ENCODE measurements around the gene KIAA0319L. TPM values are rescaled to one million over a fixed set of nuclear protein-coding genes. Genes with fewer than 3 reads are reported as not detected.
A peak's percentile ranks its signal among the peaks of the same experiment; 100 is the strongest.

The KIAA0319L gene
- total RNA-seq, 1 donor from 2014 or later: 37.4 TPM

GRCh38 chr1:35561972-35562680 is 4.9 kb upstream of the KIAA0319L start:
- no peak for DNase-seq

- peak; percentile 63 for DNase-seq
Observed at GRCh38 chr1:35561297-35561971, 4.2 kb upstream of the KIAA0319L start.

GRCh38 chr1:35560256-35561225 is 3.3 kb upstream of the KIAA0319L start:
- DNase-seq: peak; percentile 80

GRCh38 chr1:35559317-35559944 is 2.2 kb upstream of the KIAA0319L start:
- DNase-seq: peak; percentile 49

- no peak for DNase-seq
Observed at GRCh38 chr1:35558374-35559316, 1.4 kb upstream of the KIAA0319L start.

- DNase-seq: peak; percentile 96
Observed at GRCh38 chr1:35557611-35558373, 589 bp upstream of the KIAA0319L start, which contains the start of gene NCDN. Gene NCDN (plus strand): TSS chr1:35557799. CDS start chr1:35558191, 392 bp downstream.

GRCh38 chr1:35556484-35557117 is 602 bp downstream of the KIAA0319L start:
- DNase-seq: no peak

GRCh38 chr1:35555601-35556477 is 1.4 kb downstream of the KIAA0319L start:
- no peak for DNase-seq

- DNase-seq: no peak
Observed at GRCh38 chr1:35555212-35555584, 2.0 kb downstream of the KIAA0319L start.

- DNase-seq: no peak
Observed at GRCh38 chr1:35554266-35555211, 2.7 kb downstream of the KIAA0319L start.

- DNase-seq: no peak
Observed at GRCh38 chr1:35553851-35554250, 3.4 kb downstream of the KIAA0319L start.

GRCh38 chr1:35546614-35547013 is 10.6 kb downstream of the KIAA0319L start:
- no peak for DNase-seq

GRCh38 chr1:35544976-35545375 is 12.2 kb downstream of the KIAA0319L start:
- DNase-seq: no peak

- DNase-seq: no peak
Observed at GRCh38 chr1:35539824-35540261, 17.4 kb downstream of the KIAA0319L start.

- DNase-seq: no peak
Observed at GRCh38 chr1:35539073-35539823, 18.0 kb downstream of the KIAA0319L start.

- DNase-seq: no peak
Observed at GRCh38 chr1:35537806-35538205, 19.4 kb downstream of the KIAA0319L start.
